HCT116 (cell line): Measurements from ENCODE around the gene SURF6.

Source experiments
- CEBPB ChIP-seq: IDR thresholded peaks from 2 replicates; pipeline ENCODE4 v1.6.1; 2012; ENCODE audit warnings: low read depth
- CTCF ChIP-seq, 3 experiments: fragments of 200-600 bp in 1 of 3; sonication (generic) in 1 of 3; IDR thresholded peaks in 2 of 3; conservative IDR thresholded peaks in 1 of 3; 2 replicates each; pipeline ENCODE4 v1.5.1; 2012 to 2017; ENCODE audit warnings: low read depth in 2 of 3, low read length in 2 of 3, antibody characterized with exemption in 1 of 3, borderline replicate concordance in 1 of 3, control low read depth in 1 of 3, mild to moderate bottlenecking in 1 of 3, mixed read lengths in 1 of 3, mixed run types in 1 of 3, moderate library complexity in 1 of 3; ENCODE audit not compliant: insufficient read depth in 1 of 3
- EGR1 ChIP-seq: IDR thresholded peaks from 2 replicates; pipeline ENCODE4 v1.6.1; 2012; ENCODE audit warnings: low read depth
- ELF1 ChIP-seq: IDR thresholded peaks from 2 replicates; pipeline ENCODE4 v1.6.1; 2012; ENCODE audit warnings: low read depth, borderline replicate concordance
- EZH2phosphoT487 ChIP-seq: fragments of 200-600 bp; IDR thresholded peaks from 2 replicates; pipeline ENCODE4 v1.6.1; 2018; ENCODE audit warnings: antibody characterized with exemption, borderline replicate concordance
- JUND ChIP-seq: IDR thresholded peaks from 2 replicates; pipeline ENCODE4 v1.6.1; 2012
- MAX ChIP-seq: IDR thresholded peaks from 2 replicates; pipeline ENCODE4 v1.6.1; 2012
- POLR2A ChIP-seq: IDR thresholded peaks from 2 replicates; pipeline ENCODE4 v1.7.0; 2011; ENCODE audit warnings: borderline replicate concordance; ENCODE audit not compliant: insufficient read depth, insufficient read length; ENCODE audit errors: extremely low read depth
- REST ChIP-seq: IDR thresholded peaks from 2 replicates; pipeline ENCODE4 v1.6.1; 2012; ENCODE audit warnings: low read depth
- YY1 ChIP-seq: IDR thresholded peaks from 2 replicates; pipeline ENCODE4 v1.6.1; 2011; ENCODE audit warnings: low read length, low read depth, moderate library complexity, mild to moderate bottlenecking; ENCODE audit not compliant: insufficient replicate concordance; ENCODE audit errors: extremely low read depth

GRCh38 chr9:133321411-133321935, 14.5 kb downstream of the SURF6 start:
- TF ChIP-seq JUND (no peak), EGR1 (no peak), YY1 (no peak), EZH2phosphoT487 (no peak), REST (no peak), POLR2A (no peak), MAX (no peak), CEBPB (no peak), CTCF (IDR thresholded peaks at IDR 0.05 in 2 of 3, conservative IDR thresholded peaks at IDR 0.05 in 1 of 3; ENCODE audit: borderline replicate concordance in 1 of 3, insufficient read depth in 1 of 3, low read depth in 2 of 3, low read length in 2 of 3) (no peak), ELF1 (no peak)
